Thyroid gland (tissue), 4 donors: ENCODE measurements around the gene SYMPK.

Experiments used
- POLR2A ChIP-seq, 2 donors: fragments of 450-650 bp; IDR thresholded peaks; one replicate each; pipeline ENCODE4 v1.6.1; 2017; ENCODE audit warnings: antibody characterized with exemption in 2 of 2, mild to moderate bottlenecking in 2 of 2, moderate library complexity in 1 of 2
- TF ChIP-seq, protein P1 (sequence below), 6 experiments: fragments of 200-600 bp in 3 of 6; fragments of 450-650 bp in 3 of 6; sonication (generic) in 3 of 6; IDR thresholded peaks; one replicate each; pipeline ENCODE4 v1.5.1; 2016 to 2019; ENCODE audit warnings: antibody characterized with exemption in 6 of 6, mild to moderate bottlenecking in 2 of 6, inconsistent platforms in 1 of 6, moderate library complexity in 1 of 6

DNA sequence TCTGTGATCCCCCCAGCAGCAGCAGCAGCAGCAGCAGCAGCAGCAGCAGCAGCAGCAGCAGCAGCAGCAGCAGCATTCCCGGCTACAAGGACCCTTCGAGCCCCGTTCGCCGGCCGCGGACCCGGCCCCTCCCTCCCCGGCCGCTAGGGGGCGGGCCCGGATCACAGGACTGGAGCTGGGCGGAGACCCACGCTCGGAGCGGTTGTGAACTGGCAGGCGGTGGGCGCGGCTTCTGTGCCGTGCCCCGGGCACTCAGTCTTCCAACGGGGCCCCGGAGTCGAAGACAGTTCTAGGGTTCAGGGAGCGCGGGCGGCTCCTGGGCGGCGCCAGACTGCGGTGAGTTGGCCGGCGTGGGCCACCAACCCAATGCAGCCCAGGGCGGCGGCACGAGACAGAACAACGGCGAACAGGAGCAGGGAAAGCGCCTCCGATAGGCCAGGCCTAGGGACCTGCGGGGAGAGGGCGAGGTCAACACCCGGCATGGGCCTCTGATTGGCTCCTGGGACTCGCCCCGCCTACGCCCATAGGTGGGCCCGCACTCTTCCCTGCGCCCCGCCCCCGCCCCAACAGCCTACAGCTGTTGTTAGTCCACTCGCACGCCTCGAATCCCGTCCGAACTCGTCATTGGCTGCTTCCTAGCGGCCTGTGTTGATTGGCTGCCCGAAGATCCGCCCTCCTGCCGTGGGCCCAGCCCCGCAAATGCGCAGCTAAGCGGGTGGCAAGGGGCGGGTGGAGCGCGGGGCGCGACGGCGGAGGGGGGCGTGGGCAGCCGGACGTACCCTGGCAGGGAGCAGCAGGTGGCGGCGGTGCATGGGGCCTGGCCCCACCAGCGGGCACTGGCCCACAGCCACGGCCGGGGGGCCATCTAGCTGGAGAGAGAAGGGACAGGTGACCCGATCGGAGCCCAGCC lies 92.5 kb downstream of the SYMPK start:
- peak; percentile 37 to 80 for TF ChIP-seq POLR2A (IDR thresholded peaks at IDR 0.05)
- TF ChIP-seq, protein P1, sequence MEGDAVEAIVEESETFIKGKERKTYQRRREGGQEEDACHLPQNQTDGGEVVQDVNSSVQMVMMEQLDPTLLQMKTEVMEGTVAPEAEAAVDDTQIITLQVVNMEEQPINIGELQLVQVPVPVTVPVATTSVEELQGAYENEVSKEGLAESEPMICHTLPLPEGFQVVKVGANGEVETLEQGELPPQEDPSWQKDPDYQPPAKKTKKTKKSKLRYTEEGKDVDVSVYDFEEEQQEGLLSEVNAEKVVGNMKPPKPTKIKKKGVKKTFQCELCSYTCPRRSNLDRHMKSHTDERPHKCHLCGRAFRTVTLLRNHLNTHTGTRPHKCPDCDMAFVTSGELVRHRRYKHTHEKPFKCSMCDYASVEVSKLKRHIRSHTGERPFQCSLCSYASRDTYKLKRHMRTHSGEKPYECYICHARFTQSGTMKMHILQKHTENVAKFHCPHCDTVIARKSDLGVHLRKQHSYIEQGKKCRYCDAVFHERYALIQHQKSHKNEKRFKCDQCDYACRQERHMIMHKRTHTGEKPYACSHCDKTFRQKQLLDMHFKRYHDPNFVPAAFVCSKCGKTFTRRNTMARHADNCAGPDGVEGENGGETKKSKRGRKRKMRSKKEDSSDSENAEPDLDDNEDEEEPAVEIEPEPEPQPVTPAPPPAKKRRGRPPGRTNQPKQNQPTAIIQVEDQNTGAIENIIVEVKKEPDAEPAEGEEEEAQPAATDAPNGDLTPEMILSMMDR (IDR thresholded peaks at IDR 0.05): peak; percentile 71 to 94 (median 90)
